Panc1 (cell line): ENCODE data around the gene FA2H. TPM values are rescaled to one million over a fixed set of nuclear protein-coding genes. Genes with fewer than 3 reads are reported as not detected.

ENCODE experiments used
- ATAC-seq: fragments of 200-7000 bp; cut with Tn5 transposase; 2 replicates; pipeline ENCODE4 v1.9.1; 2020; ENCODE audit warnings: mild to moderate bottlenecking, moderate library complexity
- BruUV-seq: library from RNA; stranded (reverse); fragments of 400-500 nt; replicated peaks from 2 replicates; lab custom pipeline; 2021; lab: Mats Ljungman, UMichigan
- CTCF ChIA-PET: fragments of 300-600 bp; sonication (Branson Sonifier 250); formaldehyde crosslinking; loops from one replicate; lab custom pipeline; 2022; ENCODE audit warnings: antibody characterized with exemption; lab: Charles Lee
- POLR2A ChIA-PET: fragments of 300-600 bp; sonication (Branson Sonifier 250); formaldehyde crosslinking; loops from one replicate; lab custom pipeline; 2022; ENCODE audit warnings: antibody characterized with exemption; lab: Charles Lee
- DNase-seq: peaks from one replicate; pipeline ENCODE4 v3.0.0-alpha.2; 2010; ENCODE audit warnings: low read depth, low spot score
- H3K27ac ChIP-seq: 2 replicates; pipeline ENCODE4 v1.5.1; 2011; ENCODE audit warnings: mild to moderate bottlenecking, low read length, inconsistent platforms
- H3K27me3 ChIP-seq: fragments of 200-500 bp; sonication (Bioruptor generic); 2 replicates; pipeline ENCODE4 v1.6.0; 2014; ENCODE audit warnings: low read length, inconsistent platforms; ENCODE audit not compliant: control insufficient read depth, insufficient read depth
- H3K36me3 ChIP-seq: fragments of 200-500 bp; sonication (Bioruptor generic); 2 replicates; pipeline ENCODE4 v1.5.1; 2014; ENCODE audit warnings: inconsistent platforms, mild to moderate bottlenecking, low read length, moderate library complexity; ENCODE audit not compliant: control insufficient read depth, insufficient read depth
- H3K4me1 ChIP-seq: 2 replicates; pipeline ENCODE4 v1.5.1; 2011; ENCODE audit warnings: inconsistent platforms, mild to moderate bottlenecking, low read length, moderate library complexity; ENCODE audit not compliant: control insufficient read depth, insufficient read depth
- H3K4me3 ChIP-seq, 2 experiments: 2 replicates each; pipeline ENCODE4 v1.5.1; 2011 to 2012; ENCODE audit warnings: low read depth in 2 of 2, low read length in 2 of 2, mild to moderate bottlenecking in 2 of 2, inconsistent platforms in 1 of 2, moderate library complexity in 1 of 2
- H3K9me3 ChIP-seq: fragments of 200-500 bp; sonication (Bioruptor generic); 2 replicates; pipeline ENCODE4 v1.5.1; 2014; ENCODE audit warnings: low read depth, mild to moderate bottlenecking, inconsistent platforms, low read length, moderate library complexity; ENCODE audit not compliant: control insufficient read depth, insufficient read depth
- CTCF ChIP-seq: fragments of 450-650 bp; IDR thresholded peaks from 2 replicates; pipeline ENCODE4 v1.5.1; 2017; ENCODE audit warnings: mild to moderate bottlenecking
- POLR2AphosphoS5 ChIP-seq: IDR thresholded peaks from 2 replicates; pipeline ENCODE4 v1.6.1; 2012; ENCODE audit warnings: mild to moderate bottlenecking, low read depth, low read length, moderate library complexity
- SIN3A ChIP-seq: IDR thresholded peaks from 2 replicates; pipeline ENCODE4 v1.6.1; 2012; ENCODE audit warnings: low read depth, mild to moderate bottlenecking, low read length, moderate library complexity, borderline replicate concordance; ENCODE audit not compliant: insufficient read depth
- TCF7L2 ChIP-seq: IDR thresholded peaks from 2 replicates; pipeline ENCODE4 v1.6.1; 2011; ENCODE audit warnings: mild to moderate bottlenecking, low read depth, low read length, inconsistent platforms
- in situ Hi-C: cut with HindIII; loops from 2 replicates; pipeline ENCODE4 v1.10.0; 2016; ENCODE audit warnings: low sequenced_read_pairs, low pct_unique_long_range_greater_than_20kb
- intact Hi-C: fragments of 100-400 bp; cut with micrococcal nuclease; formaldehyde crosslinking; loops from one replicate; pipeline ENCODE4 v1.10.0; 2022; ENCODE audit not compliant: unreplicated experiment
- total RNA-seq: library from RNA; stranded (reverse); gene quantifications from one replicate; pipeline ENCODE4 v1.2.1, GENCODE V29; 2021; ENCODE audit not compliant: unreplicated experiment
- TF ChIP-seq, protein P1 (sequence below), 2 experiments: IDR thresholded peaks; 2 replicates each; pipeline ENCODE4 v1.6.1; 2011 to 2012; ENCODE audit warnings: low read depth in 2 of 2, control low read depth in 1 of 2, low read length in 1 of 2, mild to moderate bottlenecking in 1 of 2, moderate library complexity in 1 of 2; ENCODE audit not compliant: insufficient read depth in 1 of 2

FA2H gene
- total RNA-seq, 1 experiment from 2014 or later = 0.15 TPM

DNA sequence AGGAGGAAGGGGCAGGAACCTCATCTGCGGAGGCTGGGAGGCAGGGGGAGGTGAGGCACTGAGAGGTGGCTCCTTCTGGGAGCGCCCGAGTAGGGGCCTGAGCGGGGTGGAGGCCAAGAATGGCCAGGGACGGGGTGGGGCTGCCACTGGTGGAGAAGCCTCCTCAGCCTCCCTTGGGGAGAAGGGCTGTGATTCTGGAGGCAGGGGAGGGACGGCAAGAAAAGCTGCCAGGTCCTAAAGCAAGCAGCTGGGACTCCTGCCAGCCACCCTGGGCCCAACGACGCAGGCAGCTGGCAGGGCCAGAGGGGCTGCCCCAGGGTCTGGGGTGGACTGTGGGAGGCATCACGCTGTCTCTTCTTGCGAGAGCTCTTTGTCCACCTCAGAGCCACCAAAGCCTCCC is 61.3 kb downstream of the FA2H start:
- Histone ChIP-seq H3K27me3 (no peaks in the 10 kb centered on the region), H3K27ac (no peak overlapping the region), H3K4me1 (no peaks in the 10 kb centered on the region), H3K36me3 (no peaks in the 10 kb centered on the region), H3K9me3 (no peaks in the 10 kb centered on the region), H3K4me3 (no peak overlapping the region)
- no peak for ATAC-seq
- in situ Hi-C loops (no loop called here), intact Hi-C loops (no loop called here)
- no TSS peak for BruUV-seq
- CTCF ChIA-PET = interaction anchor here (0.9 kb wide), 1 partner anchor 13 kb away, joined by 4 read pairs; no protein-coding TSS in a partner anchor
- POLR2A ChIA-PET = no interaction called here
- TF ChIP-seq SIN3A = no peak
- TF ChIP-seq CTCF = no peak
- DNase-seq = no peak

GRCh38 chr16:74711938-74712337 is 62.7 kb downstream of the FA2H start:
- H3K27me3 ChIP-seq = no peaks in the 10 kb centered on the region
- H3K9me3 ChIP-seq = no peaks in the 10 kb centered on the region
- ChIA-PET CTCF (interaction anchor here (0.6 to 0.7 kb wide), 5 partner anchors 14 to 597 kb away, joined by 3 to 6 read pairs (median 3); no protein-coding TSS in a partner anchor), POLR2A (no interaction called here)
- H3K27ac ChIP-seq = no peak overlapping the region
- H3K4me1 ChIP-seq = no peaks in the 10 kb centered on the region
- H3K4me3 ChIP-seq = no peak overlapping the region
- in situ Hi-C loops (no loop called here), intact Hi-C loops (no loop called here)
- no peaks in the 10 kb centered on the region for H3K36me3 ChIP-seq
- BruUV-seq = no TSS peak
- TF ChIP-seq TCF7L2 = no peak
- no peak for TF ChIP-seq CTCF
- TF ChIP-seq, protein P1, sequence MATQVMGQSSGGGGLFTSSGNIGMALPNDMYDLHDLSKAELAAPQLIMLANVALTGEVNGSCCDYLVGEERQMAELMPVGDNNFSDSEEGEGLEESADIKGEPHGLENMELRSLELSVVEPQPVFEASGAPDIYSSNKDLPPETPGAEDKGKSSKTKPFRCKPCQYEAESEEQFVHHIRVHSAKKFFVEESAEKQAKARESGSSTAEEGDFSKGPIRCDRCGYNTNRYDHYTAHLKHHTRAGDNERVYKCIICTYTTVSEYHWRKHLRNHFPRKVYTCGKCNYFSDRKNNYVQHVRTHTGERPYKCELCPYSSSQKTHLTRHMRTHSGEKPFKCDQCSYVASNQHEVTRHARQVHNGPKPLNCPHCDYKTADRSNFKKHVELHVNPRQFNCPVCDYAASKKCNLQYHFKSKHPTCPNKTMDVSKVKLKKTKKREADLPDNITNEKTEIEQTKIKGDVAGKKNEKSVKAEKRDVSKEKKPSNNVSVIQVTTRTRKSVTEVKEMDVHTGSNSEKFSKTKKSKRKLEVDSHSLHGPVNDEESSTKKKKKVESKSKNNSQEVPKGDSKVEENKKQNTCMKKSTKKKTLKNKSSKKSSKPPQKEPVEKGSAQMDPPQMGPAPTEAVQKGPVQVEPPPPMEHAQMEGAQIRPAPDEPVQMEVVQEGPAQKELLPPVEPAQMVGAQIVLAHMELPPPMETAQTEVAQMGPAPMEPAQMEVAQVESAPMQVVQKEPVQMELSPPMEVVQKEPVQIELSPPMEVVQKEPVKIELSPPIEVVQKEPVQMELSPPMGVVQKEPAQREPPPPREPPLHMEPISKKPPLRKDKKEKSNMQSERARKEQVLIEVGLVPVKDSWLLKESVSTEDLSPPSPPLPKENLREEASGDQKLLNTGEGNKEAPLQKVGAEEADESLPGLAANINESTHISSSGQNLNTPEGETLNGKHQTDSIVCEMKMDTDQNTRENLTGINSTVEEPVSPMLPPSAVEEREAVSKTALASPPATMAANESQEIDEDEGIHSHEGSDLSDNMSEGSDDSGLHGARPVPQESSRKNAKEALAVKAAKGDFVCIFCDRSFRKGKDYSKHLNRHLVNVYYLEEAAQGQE (IDR thresholded peaks at IDR 0.05; ENCODE audit: insufficient read depth in 1 of 2, low read depth in 2 of 2, low read length in 1 of 2) = no peak
- no peak for TF ChIP-seq SIN3A
- no peak for TF ChIP-seq POLR2AphosphoS5
- ATAC-seq (no peak), DNase-seq (no peak)
